Liver (tissue), 2 donors: ENCODE results near the gene DCAF15.

Source experiments
- YY1 ChIP-seq: IDR thresholded peaks from 2 replicates; pipeline ENCODE4 v1.6.1; 2016; ENCODE audit warnings: antibody characterized with exemption, mild to moderate bottlenecking
- TF ChIP-seq, protein P1 (sequence below): fragments of 150-350 bp; IDR thresholded peaks from 2 replicates; pipeline ENCODE4 v1.5.1; 2017; ENCODE audit warnings: improper control_type of control experiment, low read depth, low read length; ENCODE audit not compliant: missing input control
- donor health status: healthy.

DNA sequence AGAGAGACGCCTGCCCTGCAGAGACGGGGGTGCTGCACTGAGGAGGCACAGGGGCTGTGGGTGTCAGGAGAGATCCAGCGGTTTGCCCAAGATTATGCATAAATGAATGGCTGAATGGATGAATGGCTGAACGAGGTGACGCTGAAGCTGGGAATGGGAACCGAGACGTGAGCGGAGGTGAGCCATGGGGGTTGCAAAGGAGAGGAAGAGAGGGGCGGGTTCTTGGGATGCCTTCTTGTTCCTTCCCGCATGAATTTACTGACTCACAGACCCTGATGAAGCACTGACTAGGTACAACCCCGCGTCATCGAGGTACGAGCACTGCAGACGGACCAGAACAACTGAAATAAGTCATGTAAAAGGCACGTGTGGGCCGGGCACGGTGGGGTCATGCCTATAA lies 16.7 kb downstream of the DCAF15 start:
- TF ChIP-seq, protein P1, sequence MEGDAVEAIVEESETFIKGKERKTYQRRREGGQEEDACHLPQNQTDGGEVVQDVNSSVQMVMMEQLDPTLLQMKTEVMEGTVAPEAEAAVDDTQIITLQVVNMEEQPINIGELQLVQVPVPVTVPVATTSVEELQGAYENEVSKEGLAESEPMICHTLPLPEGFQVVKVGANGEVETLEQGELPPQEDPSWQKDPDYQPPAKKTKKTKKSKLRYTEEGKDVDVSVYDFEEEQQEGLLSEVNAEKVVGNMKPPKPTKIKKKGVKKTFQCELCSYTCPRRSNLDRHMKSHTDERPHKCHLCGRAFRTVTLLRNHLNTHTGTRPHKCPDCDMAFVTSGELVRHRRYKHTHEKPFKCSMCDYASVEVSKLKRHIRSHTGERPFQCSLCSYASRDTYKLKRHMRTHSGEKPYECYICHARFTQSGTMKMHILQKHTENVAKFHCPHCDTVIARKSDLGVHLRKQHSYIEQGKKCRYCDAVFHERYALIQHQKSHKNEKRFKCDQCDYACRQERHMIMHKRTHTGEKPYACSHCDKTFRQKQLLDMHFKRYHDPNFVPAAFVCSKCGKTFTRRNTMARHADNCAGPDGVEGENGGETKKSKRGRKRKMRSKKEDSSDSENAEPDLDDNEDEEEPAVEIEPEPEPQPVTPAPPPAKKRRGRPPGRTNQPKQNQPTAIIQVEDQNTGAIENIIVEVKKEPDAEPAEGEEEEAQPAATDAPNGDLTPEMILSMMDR = no peak
- no peak for TF ChIP-seq YY1
